Endothelial cell of umbilical vein (primary cell): ENCODE results near the gene ZNF260.

Source experiments
- FOS ChIP-seq: IDR thresholded peaks from 2 replicates; pipeline ENCODE4 v1.6.1; 2011; ENCODE audit warnings: mild to moderate bottlenecking, low read length, moderate library complexity, borderline replicate concordance; ENCODE audit not compliant: insufficient read depth
- POLR2AphosphoS5 ChIP-seq: IDR thresholded peaks from 2 replicates; pipeline ENCODE4 v1.6.1; 2012; ENCODE audit warnings: low read depth, mild to moderate bottlenecking, control low read depth, low read length, moderate library complexity; ENCODE audit not compliant: insufficient read depth
- TF ChIP-seq, protein P1 (sequence below), 2 donors: IDR thresholded peaks; 1 replicate in 1 of 2; 2 replicates in 1 of 2; pipeline ENCODE4 v1.5.1; 2011; ENCODE audit warnings: low read length in 2 of 2, mild to moderate bottlenecking in 2 of 2, moderate library complexity in 2 of 2, control low read depth in 1 of 2, inconsistent platforms in 1 of 2, low read depth in 1 of 2; ENCODE audit not compliant: insufficient read depth in 1 of 2; ENCODE audit errors: extremely low read depth in 1 of 2

- TF ChIP-seq, protein P1, sequence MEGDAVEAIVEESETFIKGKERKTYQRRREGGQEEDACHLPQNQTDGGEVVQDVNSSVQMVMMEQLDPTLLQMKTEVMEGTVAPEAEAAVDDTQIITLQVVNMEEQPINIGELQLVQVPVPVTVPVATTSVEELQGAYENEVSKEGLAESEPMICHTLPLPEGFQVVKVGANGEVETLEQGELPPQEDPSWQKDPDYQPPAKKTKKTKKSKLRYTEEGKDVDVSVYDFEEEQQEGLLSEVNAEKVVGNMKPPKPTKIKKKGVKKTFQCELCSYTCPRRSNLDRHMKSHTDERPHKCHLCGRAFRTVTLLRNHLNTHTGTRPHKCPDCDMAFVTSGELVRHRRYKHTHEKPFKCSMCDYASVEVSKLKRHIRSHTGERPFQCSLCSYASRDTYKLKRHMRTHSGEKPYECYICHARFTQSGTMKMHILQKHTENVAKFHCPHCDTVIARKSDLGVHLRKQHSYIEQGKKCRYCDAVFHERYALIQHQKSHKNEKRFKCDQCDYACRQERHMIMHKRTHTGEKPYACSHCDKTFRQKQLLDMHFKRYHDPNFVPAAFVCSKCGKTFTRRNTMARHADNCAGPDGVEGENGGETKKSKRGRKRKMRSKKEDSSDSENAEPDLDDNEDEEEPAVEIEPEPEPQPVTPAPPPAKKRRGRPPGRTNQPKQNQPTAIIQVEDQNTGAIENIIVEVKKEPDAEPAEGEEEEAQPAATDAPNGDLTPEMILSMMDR (IDR thresholded peaks at IDR 0.05; ENCODE audit: extremely low read depth in 1 of 2, insufficient read depth in 1 of 2, low read depth in 1 of 2, low read length in 2 of 2) = peak in 1 of 2 donors; percentile 10
- TF ChIP-seq POLR2AphosphoS5 (no peak), FOS (no peak)
Measured at GRCh38 chr19:36489118-36489919, 38.8 kb downstream of the ZNF260 start, which contains the start of gene ZNF566.
